ENCODE measurements around the gene LNPK.
"Not testable (repeated sequence)": the region's sequence is repeated elsewhere in the genome, so short reads cannot be mapped to it uniquely, and the experiment has no call there.

Gene LNPK

GRCh38 chr2:175973373-175973772 lies 28.7 kb downstream of the LNPK start:
- DNase-seq (ENCODE audit: low read depth): no peak

GRCh38 chr2:175966839-175967238 lies 35.2 kb downstream of the LNPK start:
- DNase-seq (ENCODE audit: low read depth): no peak

- DNase-seq (ENCODE audit: low read depth): no peak
Measured at GRCh38 chr2:175965773-175966172, 36.3 kb downstream of the LNPK start.

- no peak for DNase-seq (ENCODE audit: low read depth)
Measured at GRCh38 chr2:175964195-175964594, 37.9 kb downstream of the LNPK start.

GRCh38 chr2:175963171-175963570 lies 38.9 kb downstream of the LNPK start:
- DNase-seq (ENCODE audit: low read depth): not testable (repeated sequence)

- no peak for DNase-seq (ENCODE audit: low read depth)
Measured at GRCh38 chr2:175957845-175958244, 44.2 kb downstream of the LNPK start.

- no peak for DNase-seq (ENCODE audit: low read depth)
Measured at GRCh38 chr2:175955136-175955535, 46.9 kb downstream of the LNPK start.

GRCh38 chr2:175950512-175950911 lies 51.6 kb downstream of the LNPK start:
- no peak for DNase-seq (ENCODE audit: low read depth)

GRCh38 chr2:175948191-175948590 lies 53.9 kb downstream of the LNPK start:
- no peak for DNase-seq (ENCODE audit: low read depth)

GRCh38 chr2:175947073-175947472 lies 55.0 kb downstream of the LNPK start:
- no peak for DNase-seq (ENCODE audit: low read depth)

GRCh38 chr2:175941699-175942098 lies 60.4 kb downstream of the LNPK start:
- no peak for DNase-seq (ENCODE audit: low read depth)

GRCh38 chr2:175937216-175937615 lies 64.9 kb downstream of the LNPK start:
- DNase-seq (ENCODE audit: low read depth): no peak

GRCh38 chr2:175935289-175936181 lies 66.5 kb downstream of the LNPK start:
- no peak for DNase-seq (ENCODE audit: low read depth)

GRCh38 chr2:175932675-175933074 lies 69.4 kb downstream of the LNPK start:
- no peak for DNase-seq (ENCODE audit: low read depth)

- peak; percentile 45 for DNase-seq (ENCODE audit: low read depth)
Measured at GRCh38 chr2:175931805-175932204, 70.3 kb downstream of the LNPK start.

GRCh38 chr2:175930504-175930903 lies 71.6 kb downstream of the LNPK start:
- no peak for DNase-seq (ENCODE audit: low read depth)

GRCh38 chr2:175929850-175930249 lies 72.2 kb downstream of the LNPK start:
- DNase-seq (ENCODE audit: low read depth): no peak

- peak; percentile 19 for DNase-seq (ENCODE audit: low read depth)
Measured at GRCh38 chr2:175926272-175926671, 75.8 kb downstream of the LNPK start.

- no peak for DNase-seq (ENCODE audit: low read depth)
Measured at GRCh38 chr2:175922160-175922559, 79.9 kb downstream of the LNPK start.

- DNase-seq (ENCODE audit: low read depth): no peak
Measured at GRCh38 chr2:175918935-175919334, 83.1 kb downstream of the LNPK start.

GRCh38 chr2:175914846-175915245 lies 87.2 kb downstream of the LNPK start:
- no peak for DNase-seq (ENCODE audit: low read depth)

GRCh38 chr2:175913849-175914743 lies 88.0 kb downstream of the LNPK start:
- DNase-seq (ENCODE audit: low read depth): not testable (repeated sequence)

GRCh38 chr2:175913267-175913666 lies 88.8 kb downstream of the LNPK start:
- DNase-seq (ENCODE audit: low read depth): not testable (repeated sequence)

Measured in GM04504 (cell line).